Choroid plexus epithelial cell (primary cell): ENCODE results near the gene PARP3.
A peak's percentile ranks its signal among the peaks of the same experiment; 100 is the strongest.

ENCODE experiments used
- DNase-seq: peaks from one replicate; pipeline ENCODE4 v3.0.0-alpha.2; 2010; ENCODE audit warnings: low read depth
- H3K4me3 ChIP-seq: 2 replicates; pipeline ENCODE4 v1.5.1; 2011; ENCODE audit warnings: low read depth, mild to moderate bottlenecking, control low read depth, low read length, moderate library complexity
- TF ChIP-seq, protein P1 (sequence below): conservative IDR thresholded peaks from 2 replicates; pipeline ENCODE4 v1.5.1; 2011; ENCODE audit warnings: low read depth, mild to moderate bottlenecking, control low read depth, inconsistent platforms, low read length, moderate library complexity

PARP3 gene

DNA sequence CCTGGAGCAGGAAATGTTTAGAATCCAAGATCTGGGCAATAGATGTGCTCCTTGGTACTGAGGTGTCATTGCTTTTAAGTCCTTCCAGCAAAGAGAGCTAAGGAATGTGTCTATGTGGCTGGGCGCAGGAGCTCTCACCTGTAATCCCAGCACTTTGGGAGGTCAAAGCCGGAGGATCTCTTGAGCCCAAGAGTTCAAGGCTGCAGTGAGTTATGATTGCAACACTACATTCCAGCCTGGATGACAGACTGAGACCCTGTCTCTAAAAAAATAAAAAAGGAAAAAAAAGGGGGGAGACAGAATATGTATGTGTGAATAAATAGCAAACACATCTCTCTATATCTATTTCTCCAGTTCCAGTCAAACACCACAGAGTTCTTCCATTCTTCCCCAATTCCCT lies 8.7 kb downstream of the PARP3 start:
- TF ChIP-seq, protein P1, sequence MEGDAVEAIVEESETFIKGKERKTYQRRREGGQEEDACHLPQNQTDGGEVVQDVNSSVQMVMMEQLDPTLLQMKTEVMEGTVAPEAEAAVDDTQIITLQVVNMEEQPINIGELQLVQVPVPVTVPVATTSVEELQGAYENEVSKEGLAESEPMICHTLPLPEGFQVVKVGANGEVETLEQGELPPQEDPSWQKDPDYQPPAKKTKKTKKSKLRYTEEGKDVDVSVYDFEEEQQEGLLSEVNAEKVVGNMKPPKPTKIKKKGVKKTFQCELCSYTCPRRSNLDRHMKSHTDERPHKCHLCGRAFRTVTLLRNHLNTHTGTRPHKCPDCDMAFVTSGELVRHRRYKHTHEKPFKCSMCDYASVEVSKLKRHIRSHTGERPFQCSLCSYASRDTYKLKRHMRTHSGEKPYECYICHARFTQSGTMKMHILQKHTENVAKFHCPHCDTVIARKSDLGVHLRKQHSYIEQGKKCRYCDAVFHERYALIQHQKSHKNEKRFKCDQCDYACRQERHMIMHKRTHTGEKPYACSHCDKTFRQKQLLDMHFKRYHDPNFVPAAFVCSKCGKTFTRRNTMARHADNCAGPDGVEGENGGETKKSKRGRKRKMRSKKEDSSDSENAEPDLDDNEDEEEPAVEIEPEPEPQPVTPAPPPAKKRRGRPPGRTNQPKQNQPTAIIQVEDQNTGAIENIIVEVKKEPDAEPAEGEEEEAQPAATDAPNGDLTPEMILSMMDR = no peak
- H3K4me3 ChIP-seq = no peak overlapping the region
- DNase-seq = no peak

DNA sequence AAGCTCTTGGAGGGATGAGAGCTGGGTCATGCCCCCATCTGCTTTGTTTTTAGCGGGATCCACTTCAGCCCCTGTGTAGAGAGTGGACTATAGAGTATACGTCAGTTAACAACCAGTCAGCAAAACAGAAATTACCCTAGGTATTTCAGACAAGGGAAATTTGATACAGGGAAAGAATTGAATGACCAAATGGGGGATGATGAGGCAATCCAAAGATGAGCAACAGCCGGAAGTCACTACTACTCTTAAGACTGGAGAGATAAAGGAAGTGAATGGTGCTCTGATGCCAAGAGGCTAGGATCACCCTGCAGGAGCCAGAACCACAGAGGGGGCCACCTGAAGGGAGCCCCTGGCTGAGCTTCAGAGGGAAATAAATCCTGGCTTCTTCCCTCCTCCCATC lies 11.3 kb downstream of the PARP3 start:
- DNase-seq = peak; percentile 89
- TF ChIP-seq, protein P1 = no peak
- no peak overlapping the region for H3K4me3 ChIP-seq

DNA sequence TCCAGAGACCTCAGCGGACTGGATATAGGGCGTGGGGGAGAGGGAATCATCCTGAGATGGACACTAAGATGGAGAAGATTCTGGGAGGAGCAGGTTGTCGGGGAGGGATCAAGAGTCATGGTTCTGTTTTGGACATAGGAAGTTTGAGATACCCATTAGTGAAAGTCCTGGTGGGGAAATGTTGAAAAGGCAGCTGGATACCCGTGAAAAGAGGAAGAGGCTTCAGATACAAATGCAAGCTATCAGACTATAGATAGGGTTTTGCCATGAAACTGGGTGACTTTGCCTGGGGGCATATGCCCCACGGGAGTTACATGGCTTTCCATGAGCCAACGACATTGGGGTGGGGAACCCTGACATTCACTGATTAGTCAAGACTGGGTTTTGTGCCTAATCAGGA lies 11.9 kb downstream of the PARP3 start:
- TF ChIP-seq, protein P1 = no peak
- DNase-seq = no peak

DNA sequence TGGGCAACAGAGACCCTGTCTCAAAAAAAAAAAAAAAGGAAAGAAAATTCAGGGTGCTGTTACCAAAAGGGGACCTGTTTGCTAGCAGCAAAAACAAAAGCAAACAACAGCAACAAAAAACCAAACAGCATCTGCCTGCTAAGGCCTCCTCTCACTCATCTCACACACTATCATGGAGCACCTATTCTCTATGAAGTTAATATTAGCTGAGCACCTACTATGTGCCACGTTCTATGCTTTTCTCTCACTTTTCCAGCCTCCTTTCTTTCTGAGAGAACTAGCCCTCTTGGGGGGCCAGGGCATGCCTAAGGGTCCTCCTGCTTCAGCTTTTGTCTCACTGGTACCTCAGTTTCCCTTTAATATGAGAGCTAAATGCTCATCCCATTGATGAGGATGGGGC lies 12.6 kb downstream of the PARP3 start:
- TF ChIP-seq, protein P1 = no peak
- H3K4me3 ChIP-seq = no peak overlapping the region
- DNase-seq = no peak

More for the DNA sequence above, 11.9 kb downstream of the PARP3 start:
- no peak overlapping the region for H3K4me3 ChIP-seq

DNA sequence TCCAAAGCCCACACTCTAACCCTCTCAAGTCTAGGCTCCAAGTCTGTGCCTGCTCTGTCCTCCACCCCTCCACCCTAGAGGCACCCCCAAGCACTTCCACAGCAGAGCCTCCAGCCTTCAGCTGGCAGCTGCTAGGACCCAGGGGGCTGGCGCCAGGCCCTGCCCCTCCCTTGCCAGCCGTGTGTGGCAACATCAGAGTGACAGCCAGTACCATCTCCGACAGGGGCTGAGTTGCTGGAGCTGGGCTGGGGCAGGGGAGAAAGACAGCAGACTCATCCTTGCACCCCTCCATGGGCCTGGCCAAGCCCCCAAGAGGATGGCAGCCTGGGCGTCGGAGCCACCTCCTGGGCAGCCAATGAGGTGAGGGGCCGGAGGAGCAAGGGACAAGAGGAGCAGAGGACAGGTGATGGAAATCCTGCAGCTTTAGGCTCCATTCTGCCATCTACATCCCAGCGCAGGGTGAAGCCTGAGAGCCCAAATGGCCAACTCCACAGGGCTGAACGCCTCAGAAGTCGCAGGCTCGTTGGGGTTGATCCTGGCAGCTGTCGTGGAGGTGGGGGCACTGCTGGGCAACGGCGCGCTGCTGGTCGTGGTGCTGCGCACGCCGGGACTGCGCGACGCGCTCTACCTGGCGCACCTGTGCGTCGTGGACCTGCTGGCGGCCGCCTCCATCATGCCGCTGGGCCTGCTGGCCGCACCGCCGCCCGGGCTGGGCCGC lies 13.2 kb downstream of the PARP3 start, which contains the start of gene GPR62:
GPR62 (plus strand) TSS at position 207 of the 718 bp plus-strand sequence; CDS start at position 479, 272 bp downstream.
- no peak for DNase-seq
- TF ChIP-seq, protein P1 = no peak
- peak within 1 kb of the TSS; percentile 37 for H3K4me3 ChIP-seq

DNA sequence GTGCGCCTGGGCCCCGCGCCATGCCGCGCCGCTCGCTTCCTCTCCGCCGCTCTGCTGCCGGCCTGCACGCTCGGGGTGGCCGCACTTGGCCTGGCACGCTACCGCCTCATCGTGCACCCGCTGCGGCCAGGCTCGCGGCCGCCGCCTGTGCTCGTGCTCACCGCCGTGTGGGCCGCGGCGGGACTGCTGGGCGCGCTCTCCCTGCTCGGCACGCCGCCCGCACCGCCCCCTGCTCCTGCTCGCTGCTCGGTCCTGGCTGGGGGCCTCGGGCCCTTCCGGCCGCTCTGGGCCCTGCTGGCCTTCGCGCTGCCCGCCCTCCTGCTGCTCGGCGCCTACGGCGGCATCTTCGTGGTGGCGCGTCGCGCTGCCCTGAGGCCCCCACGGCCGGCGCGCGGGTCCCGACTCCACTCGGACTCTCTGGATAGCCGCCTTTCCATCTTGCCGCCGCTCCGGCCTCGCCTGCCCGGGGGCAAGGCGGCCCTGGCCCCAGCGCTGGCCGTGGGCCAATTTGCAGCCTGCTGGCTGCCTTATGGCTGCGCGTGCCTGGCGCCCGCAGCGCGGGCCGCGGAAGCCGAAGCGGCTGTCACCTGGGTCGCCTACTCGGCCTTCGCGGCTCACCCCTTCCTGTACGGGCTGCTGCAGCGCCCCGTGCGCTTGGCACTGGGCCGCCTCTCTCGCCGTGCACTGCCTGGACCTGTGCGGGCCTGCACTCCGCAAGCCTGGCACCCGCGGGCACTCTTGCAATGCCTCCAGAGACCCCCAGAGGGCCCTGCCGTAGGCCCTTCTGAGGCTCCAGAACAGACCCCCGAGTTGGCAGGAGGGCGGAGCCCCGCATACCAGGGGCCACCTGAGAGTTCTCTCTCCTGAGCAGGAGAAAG lies 14.0 kb downstream of the PARP3 start:
- TF ChIP-seq, protein P1 = peak; percentile 55
- H3K4me3 ChIP-seq = peak overlapping the region; percentile 37
- DNase-seq = peak; percentile 55
